GM12878 (cell line): ENCODE data around the gene ZFP3. TPM values are rescaled to one million over a fixed set of nuclear protein-coding genes. Genes with fewer than 3 reads are reported as not detected.

Source experiments
- ATAC-seq: fragments of 200-7000 bp; cut with Tn5 transposase; 3 replicates; pipeline ENCODE4 v1.9.1; 2020; ENCODE audit warnings: mild to moderate bottlenecking, moderate library complexity
- BruUV-seq: library from RNA; stranded (reverse); fragments of 400-500 nt; replicated peaks from 2 replicates; lab custom pipeline; 2021; lab: Mats Ljungman, UMichigan
- CTCF ChIA-PET: fragments of 300-600 bp; sonication (Branson Sonifier 250); formaldehyde crosslinking; extraction: SDS; loops from one replicate; lab custom pipeline; 2021; ENCODE audit warnings: inconsistent platforms; lab: Yijun Ruan, JAX
- POLR2A ChIA-PET: fragments of 350-600 bp; formaldehyde crosslinking; extraction: SDS; loops from one replicate; lab custom pipeline; 2021; ENCODE audit warnings: inconsistent platforms; lab: Charles Lee
- RAD21 ChIA-PET: fragments of 300-600 bp; sonication (Branson Sonifier 250); formaldehyde crosslinking; loops from one replicate; lab custom pipeline; 2023; ENCODE audit warnings: antibody characterized with exemption; ENCODE audit not compliant: unreplicated experiment; lab: Charles Lee
- SMC1A ChIA-PET: fragments of 300-600 bp; sonication (Branson Sonifier 250); formaldehyde crosslinking; loops from one replicate; lab custom pipeline; 2023; ENCODE audit not compliant: unreplicated experiment, uncharacterized antibody; lab: Charles Lee
- DNase-seq: peaks from one replicate; pipeline ENCODE4 v3.0.0-alpha.2; 2011; ENCODE audit warnings: low read depth, low spot score
- FAIRE-seq: peaks from 3 replicates; lab custom pipeline; 2011; peaks lifted over from hg19 to GRCh38; lab: Jason Lieb, UNC
- H2AFZ ChIP-seq: 2 replicates; pipeline ENCODE4 v1.6.0; 2011; ENCODE audit warnings: low read depth, low read length, control low read depth; ENCODE audit not compliant: control insufficient read depth
- H3K27ac ChIP-seq: 2 replicates; pipeline ENCODE4 v1.5.1; 2011; ENCODE audit warnings: control low read depth; ENCODE audit not compliant: control insufficient read depth, insufficient read depth
- H3K27me3 ChIP-seq, 2 experiments: replicated peaks in 1 of 2; 2 replicates each; pipeline versions ENCODE4 v1.6.0 to v1.6.1; 2011; ENCODE audit warnings: low read length in 1 of 2; ENCODE audit not compliant: control insufficient read depth in 2 of 2, insufficient read depth in 2 of 2
- H3K36me3 ChIP-seq, 2 experiments: 2 replicates each; pipeline ENCODE4 v1.5.1; 2011; ENCODE audit warnings: low read length in 1 of 2; ENCODE audit not compliant: control insufficient read depth in 2 of 2, insufficient read depth in 2 of 2
- H3K4me1 ChIP-seq: 2 replicates; pipeline ENCODE4 v1.6.1; 2011; ENCODE audit warnings: mild to moderate bottlenecking, low read length, moderate library complexity, mixed read lengths; ENCODE audit not compliant: control insufficient read depth, insufficient read depth
- H3K4me2 ChIP-seq: 2 replicates; pipeline ENCODE4 v1.6.0; 2011; ENCODE audit warnings: control low read depth; ENCODE audit not compliant: control insufficient read depth, insufficient read depth
- H3K4me3 ChIP-seq: fragments of 200-600 bp; sonication (generic); 2 replicates; pipeline ENCODE4 v1.5.1; 2016
- H3K79me2 ChIP-seq: 2 replicates; pipeline ENCODE4 v1.6.0; 2011; ENCODE audit warnings: low read length; ENCODE audit not compliant: control insufficient read depth, insufficient read depth
- H3K9ac ChIP-seq: 2 replicates; pipeline ENCODE4 v1.8.0; 2011; ENCODE audit warnings: low read length, control low read depth, mixed read lengths; ENCODE audit not compliant: control insufficient read depth, insufficient read depth
- H3K9me3 ChIP-seq: replicated peaks from 3 replicates; pipeline ENCODE4 v1.5.1; 2011; ENCODE audit warnings: mild to moderate bottlenecking, low read length; ENCODE audit not compliant: control insufficient read depth, insufficient read depth
- H4K20me1 ChIP-seq: 2 replicates; pipeline ENCODE4 v1.6.0; 2011; ENCODE audit not compliant: control insufficient read depth, insufficient read depth
- ASH2L ChIP-seq: fragments of 300-600, 200-600 bp; sonication (generic); IDR thresholded peaks from 2 replicates; pipeline ENCODE4 v1.6.1; 2017; ENCODE audit warnings: low read depth, mild to moderate bottlenecking, borderline replicate concordance
- BMI1 ChIP-seq: fragments of 450-650 bp; IDR thresholded peaks from 2 replicates; pipeline ENCODE4 v1.6.1; 2016; ENCODE audit warnings: mild to moderate bottlenecking, moderate library complexity, borderline replicate concordance
- BRCA1 ChIP-seq: IDR thresholded peaks from 2 replicates; pipeline ENCODE4 v1.6.1; 2011; ENCODE audit warnings: low read depth, low read length, improper control_type of control experiment
- CBX5 ChIP-seq: sonication (generic); IDR thresholded peaks from 2 replicates; pipeline ENCODE4 v1.6.1; 2016; ENCODE audit warnings: low read depth, moderate library complexity, mild to moderate bottlenecking, inconsistent platforms
- E4F1 ChIP-seq: fragments of 450-650 bp; IDR thresholded peaks from 2 replicates; pipeline ENCODE4 v1.6.1; 2018; ENCODE audit warnings: borderline replicate concordance, mild to moderate bottlenecking; ENCODE audit not compliant: partially characterized antibody
- EZH2 ChIP-seq: IDR thresholded peaks from 2 replicates; pipeline ENCODE4 v1.6.1; 2012; ENCODE audit warnings: low read depth, mild to moderate bottlenecking, control low read depth, inconsistent platforms, low read length, borderline replicate concordance; ENCODE audit not compliant: control insufficient read depth
- GABPA ChIP-seq: IDR thresholded peaks from 2 replicates; pipeline ENCODE4 v1.6.1; 2014; ENCODE audit warnings: antibody characterized with exemption, low read depth, mild to moderate bottlenecking, inconsistent platforms
- IKZF1 ChIP-seq: fragments of 450-650 bp; conservative IDR thresholded peaks from 2 replicates; pipeline ENCODE4 v1.6.1; 2017; ENCODE audit warnings: antibody characterized with exemption, mild to moderate bottlenecking
- IRF4 ChIP-seq: IDR thresholded peaks from 2 replicates; pipeline ENCODE4 v1.6.1; 2011; ENCODE audit warnings: low read depth, low read length
- MEF2B ChIP-seq: fragments of 450-650 bp; IDR thresholded peaks from 2 replicates; pipeline ENCODE4 v1.6.1; 2018; ENCODE audit warnings: mild to moderate bottlenecking, moderate library complexity; ENCODE audit not compliant: partially characterized antibody, poor library complexity, severe bottlenecking
- NFYB ChIP-seq: IDR thresholded peaks from 2 replicates; pipeline ENCODE4 v1.6.1; 2011; ENCODE audit warnings: low read depth, mild to moderate bottlenecking, low read length, improper control_type of control experiment, moderate library complexity; ENCODE audit not compliant: insufficient read depth
- RAD51 ChIP-seq: fragments of 450-650 bp; IDR thresholded peaks from 2 replicates; pipeline ENCODE4 v1.6.1; 2016; ENCODE audit warnings: moderate library complexity, mild to moderate bottlenecking, inconsistent platforms
- RELA ChIP-seq: fragments of 450-650 bp; IDR thresholded peaks from 2 replicates; pipeline ENCODE4 v1.8.0; 2014; ENCODE audit warnings: borderline replicate concordance; ENCODE audit not compliant: partially characterized antibody
- SUPT20H ChIP-seq: IDR thresholded peaks from 2 replicates; pipeline ENCODE4 v1.6.1; 2011; ENCODE audit warnings: low read depth, mild to moderate bottlenecking, low read length, moderate library complexity, borderline replicate concordance; ENCODE audit not compliant: control insufficient read depth
- TARDBP ChIP-seq: IDR thresholded peaks from 2 replicates; pipeline ENCODE4 v1.6.1; 2016; ENCODE audit warnings: borderline replicate concordance
- YBX1 ChIP-seq: fragments of 450-650 bp; IDR thresholded peaks from 2 replicates; pipeline ENCODE4 v1.6.1; 2016; ENCODE audit warnings: antibody characterized with exemption
- ZBTB33 ChIP-seq: fragments of 450-650 bp; IDR thresholded peaks from 2 replicates; pipeline ENCODE4 v1.6.1; 2017; ENCODE audit warnings: mild to moderate bottlenecking
- ZNF24 ChIP-seq: fragments of 450-650 bp; IDR thresholded peaks from 2 replicates; pipeline ENCODE4 v1.6.1; 2017; ENCODE audit warnings: antibody characterized with exemption, mild to moderate bottlenecking
- WGBS: methylation state at CpG from one replicate; pipeline ENCODE4 v1.1.6; 2016; ENCODE audit warnings: low lambda C conversion rate; ENCODE audit not compliant: insufficient replicate concordance, insufficient coverage; ENCODE audit errors: missing lambda C conversion rate; 5-methylcytosine and 5-hydroxymethylcytosine counted together
- in situ Hi-C: fragments of 300-500 bp; cut with MboI; formaldehyde crosslinking; loops from 9 replicates; pipeline ENCODE4 v1.14.3; 2018; ENCODE audit warnings: mixed read lengths
- intact Hi-C: fragments of 100-400 bp; cut with micrococcal nuclease; formaldehyde crosslinking; loops from one replicate; pipeline ENCODE4 v1.14.2; 2022; ENCODE audit not compliant: unreplicated experiment
- polyA plus RNA-seq, 11 experiments: library from polyadenylated mRNA; depleted of rRNA in 4 of 11; unstranded in 6 of 11; stranded (reverse) in 5 of 11; fragments of >200 nt; fragmentation: Nextera tagmentation in 4 of 11; fragmentation: Illumina TruSeq in 1 of 11; extraction: Ambion mirVana in 4 of 11; extraction: Trizol in 1 of 11; gene quantifications; 1 replicate in 1 of 11; 2 replicates in 10 of 11; pipeline versions ENCODE4 v1.2.1 to v1.2.3, GENCODE V29; 2011 to 2016; ENCODE audit warnings: inconsistent platforms in 2 of 11, missing spikeins in 2 of 11, low read depth in 1 of 11
- total RNA-seq, 4 experiments: library from RNA; depleted of rRNA in 3 of 4; stranded (reverse); fragments of >200 nt in 3 of 4; fragmentation: Illumina TruSeq in 1 of 4; extraction: Trizol in 1 of 4; gene quantifications; 2 replicates each; pipeline versions ENCODE4 v1.2.1 to v1.2.3, GENCODE V29; 2013 to 2021

The ZFP3 gene
- total and polyA plus RNA-seq, 10 of the 15 experiments (the other 5 are each of a cell fraction or from before 2014, with no cell fraction given): 0.37 to 4.1 (median 1.6) TPM

- BruUV-seq: no TSS peak
- POLR2A ChIA-PET: interaction anchor here (0.7 kb wide), 1 partner anchor 13 kb away, joined by 4 read pairs; no protein-coding TSS in a partner anchor
- H3K4me2 ChIP-seq: no peak overlapping the region
- no peaks in the 10 kb centered on the region for H3K4me1 ChIP-seq
- SMC1A ChIA-PET: no interaction called here
- CTCF ChIA-PET: no interaction called here
- RAD21 ChIA-PET: no interaction called here
- 83% methylated on average over 5 of the region's 5 CpGs for WGBS
- no peak for FAIRE-seq
- no peak overlapping the region for H3K9ac ChIP-seq
- H4K20me1 ChIP-seq: no peaks in the 10 kb centered on the region
- H3K27me3 ChIP-seq: no peaks in the 10 kb centered on the region; a peak in 1 of 4 replicates
- H3K4me3 ChIP-seq: no peak overlapping the region
- in situ Hi-C loops: no loop called here
- H2AFZ ChIP-seq: no peak overlapping the region
- no peak for ATAC-seq
- H3K9me3 ChIP-seq: peaks cover 33% of the 10 kb centered on the region
- no peak for DNase-seq
- TF ChIP-seq CBX5 (no peak), RAD51 (no peak), ZBTB33 (no peak), NFYB (no peak), MEF2B (no peak), EZH2 (no peak), TARDBP (no peak), BRCA1 (no peak), GABPA (no peak), ASH2L (no peak), RELA (no peak), YBX1 (no peak), E4F1 (no peak), IKZF1 (no peak), ZNF24 (no peak), BMI1 (no peak), SUPT20H (no peak), IRF4 (no peak)
- intact Hi-C loops: no loop called here
- H3K36me3 ChIP-seq: no peaks in the 10 kb centered on the region
- no peaks in the 10 kb centered on the region for H3K79me2 ChIP-seq
- no peak overlapping the region for H3K27ac ChIP-seq
Measured at GRCh38 chr17:5099271-5099670, 21.0 kb downstream of the ZFP3 start.
